Measurements from ENCODE around the gene IGFL3.

Gene IGFL3

GRCh38 chr19:46142294-46142693, 17.8 kb upstream of the IGFL3 start:
- H3K9me3 ChIP-seq (replicated peaks; ENCODE audit: insufficient read depth, low read length): no peaks in the 10 kb centered on the region
- no peaks in the 10 kb centered on the region for H3K36me3 ChIP-seq (replicated peaks; ENCODE audit: insufficient read depth, low read length)
- peaks cover 58% of the 10 kb centered on the region for H3K27me3 ChIP-seq (replicated peaks; ENCODE audit: insufficient read depth, low read length)
- H3K4me1 ChIP-seq (ENCODE audit: low read length): no peaks in the 10 kb centered on the region
- no peak overlapping the region for H3K27ac ChIP-seq (ENCODE audit: low read length)
- H3K4me2 ChIP-seq (ENCODE audit: low read depth, low read length): no peak overlapping the region
- H3K9ac ChIP-seq (ENCODE audit: low read length): no peak overlapping the region
- no peaks in the 10 kb centered on the region for H3K79me2 ChIP-seq (ENCODE audit: low read length)
- TF ChIP-seq CTCF (IDR thresholded peaks at IDR 0.05; ENCODE audit: low read length): no peak
- no peak for TF ChIP-seq EZH2phosphoT487 (IDR thresholded peaks at IDR 0.05; ENCODE audit: low read length)
- no peak for TF ChIP-seq EZH2 (optimal IDR thresholded peaks at IDR 0.05; ENCODE audit: low read depth, low read length)
- H3K4me3 ChIP-seq (ENCODE audit: low read length): no peak overlapping the region
- H3K9me2 ChIP-seq (replicated peaks; ENCODE audit: insufficient read depth, low read length): no peaks in the 10 kb centered on the region
- no peaks in the 10 kb centered on the region for H4K20me1 ChIP-seq (ENCODE audit: insufficient read depth, low read length)
- no peak for DNase-seq
- no peak overlapping the region for H2AFZ ChIP-seq (ENCODE audit: low read length)
- no peaks in the 10 kb centered on the region for H3F3A ChIP-seq (ENCODE audit: insufficient read depth, low read length)

- H3K9me2 ChIP-seq (replicated peaks; ENCODE audit: insufficient read depth, low read length): no peaks in the 10 kb centered on the region
- H3K4me3 ChIP-seq (ENCODE audit: low read length): no peak overlapping the region
- no peak for DNase-seq
- TF ChIP-seq EZH2phosphoT487 (IDR thresholded peaks at IDR 0.05; ENCODE audit: low read length) (no peak), CTCF (IDR thresholded peaks at IDR 0.05; ENCODE audit: low read length) (no peak), EZH2 (optimal IDR thresholded peaks at IDR 0.05; ENCODE audit: low read depth, low read length) (no peak)
- no peaks in the 10 kb centered on the region for H3K79me2 ChIP-seq (ENCODE audit: low read length)
- no peaks in the 10 kb centered on the region for H4K20me1 ChIP-seq (ENCODE audit: insufficient read depth, low read length)
- H3K4me1 ChIP-seq (ENCODE audit: low read length): no peaks in the 10 kb centered on the region
- H2AFZ ChIP-seq (ENCODE audit: low read length): no peak overlapping the region
- H3K36me3 ChIP-seq (replicated peaks; ENCODE audit: insufficient read depth, low read length): no peaks in the 10 kb centered on the region
- H3K9me3 ChIP-seq (replicated peaks; ENCODE audit: insufficient read depth, low read length): no peaks in the 10 kb centered on the region
- no peaks in the 10 kb centered on the region for H3F3A ChIP-seq (ENCODE audit: insufficient read depth, low read length)
- H3K27ac ChIP-seq (ENCODE audit: low read length): no peak overlapping the region
- H3K9ac ChIP-seq (ENCODE audit: low read length): no peak overlapping the region
- no peak overlapping the region for H3K4me2 ChIP-seq (ENCODE audit: low read depth, low read length)
- H3K27me3 ChIP-seq (replicated peaks; ENCODE audit: insufficient read depth, low read length): peaks cover 57% of the 10 kb centered on the region
Observed at GRCh38 chr19:46141421-46141820, 16.9 kb upstream of the IGFL3 start.

DNA sequence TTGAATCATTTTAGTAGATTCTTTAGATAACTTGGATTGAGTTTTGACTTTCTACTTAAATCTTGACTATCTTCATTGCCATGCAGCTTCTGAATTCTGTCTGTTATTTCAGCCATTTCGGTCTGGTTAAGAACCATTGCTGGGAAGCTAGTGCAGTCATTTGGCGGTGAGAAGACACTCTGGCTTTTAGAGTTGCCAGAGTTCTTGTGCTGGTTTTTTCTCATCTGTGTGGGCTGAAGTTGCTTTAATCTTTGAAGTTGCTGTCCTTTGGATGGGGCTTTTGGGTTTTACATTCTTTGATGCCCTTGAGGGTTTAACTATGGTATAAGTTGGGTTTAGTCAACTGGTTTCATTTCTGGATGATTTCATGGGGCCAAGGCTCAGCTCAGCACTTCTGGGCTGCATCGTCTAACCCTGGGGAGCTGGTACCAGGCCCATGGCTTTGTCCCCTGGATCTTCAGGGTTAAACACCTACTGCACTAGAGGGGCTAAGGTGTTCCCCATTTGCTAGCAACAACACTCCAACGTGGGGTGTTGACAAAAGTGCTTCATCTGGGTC, 13.5 kb upstream of the IGFL3 start:
- Histone ChIP-seq H3K9me2 (replicated peaks; ENCODE audit: insufficient read depth, low read length) (no peaks in the 10 kb centered on the region), H3K9me3 (replicated peaks; ENCODE audit: insufficient read depth, low read length) (no peaks in the 10 kb centered on the region), H3K79me2 (ENCODE audit: low read length) (no peaks in the 10 kb centered on the region), H3K4me3 (ENCODE audit: low read length) (no peak overlapping the region), H4K20me1 (ENCODE audit: insufficient read depth, low read length) (no peaks in the 10 kb centered on the region), H3K4me2 (ENCODE audit: low read depth, low read length) (no peak overlapping the region), H3K27ac (ENCODE audit: low read length) (no peak overlapping the region), H3K27me3 (replicated peaks; ENCODE audit: insufficient read depth, low read length) (peaks cover 45% of the 10 kb centered on the region; the same call in 1 of the 2 replicates), H3K9ac (ENCODE audit: low read length) (no peak overlapping the region), H3K36me3 (replicated peaks; ENCODE audit: insufficient read depth, low read length) (no peaks in the 10 kb centered on the region), H3F3A (ENCODE audit: insufficient read depth, low read length) (no peaks in the 10 kb centered on the region), H3K4me1 (ENCODE audit: low read length) (no peaks in the 10 kb centered on the region), H2AFZ (ENCODE audit: low read length) (no peak overlapping the region)
- DNase-seq: no peak
- no peak for TF ChIP-seq CTCF (IDR thresholded peaks at IDR 0.05; ENCODE audit: low read length)
- no peak for TF ChIP-seq EZH2phosphoT487 (IDR thresholded peaks at IDR 0.05; ENCODE audit: low read length)
- no peak for TF ChIP-seq EZH2 (optimal IDR thresholded peaks at IDR 0.05; ENCODE audit: low read depth, low read length)

All from MM.1S (cell line).